ENCODE measurements around the gene TMIGD1. TPM values are rescaled to one million over a fixed set of nuclear protein-coding genes. Genes with fewer than 3 reads are reported as not detected.

TMIGD1 gene, protein sequence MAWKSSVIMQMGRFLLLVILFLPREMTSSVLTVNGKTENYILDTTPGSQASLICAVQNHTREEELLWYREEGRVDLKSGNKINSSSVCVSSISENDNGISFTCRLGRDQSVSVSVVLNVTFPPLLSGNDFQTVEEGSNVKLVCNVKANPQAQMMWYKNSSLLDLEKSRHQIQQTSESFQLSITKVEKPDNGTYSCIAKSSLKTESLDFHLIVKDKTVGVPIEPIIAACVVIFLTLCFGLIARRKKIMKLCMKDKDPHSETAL
- not detected in 2 replicates for total RNA-seq
- not detected for total RNA-seq (2013)
- polyA plus RNA-seq, result not detected in 2 replicates
- polyA minus RNA-seq, result not detected in 2 replicates

DNA sequence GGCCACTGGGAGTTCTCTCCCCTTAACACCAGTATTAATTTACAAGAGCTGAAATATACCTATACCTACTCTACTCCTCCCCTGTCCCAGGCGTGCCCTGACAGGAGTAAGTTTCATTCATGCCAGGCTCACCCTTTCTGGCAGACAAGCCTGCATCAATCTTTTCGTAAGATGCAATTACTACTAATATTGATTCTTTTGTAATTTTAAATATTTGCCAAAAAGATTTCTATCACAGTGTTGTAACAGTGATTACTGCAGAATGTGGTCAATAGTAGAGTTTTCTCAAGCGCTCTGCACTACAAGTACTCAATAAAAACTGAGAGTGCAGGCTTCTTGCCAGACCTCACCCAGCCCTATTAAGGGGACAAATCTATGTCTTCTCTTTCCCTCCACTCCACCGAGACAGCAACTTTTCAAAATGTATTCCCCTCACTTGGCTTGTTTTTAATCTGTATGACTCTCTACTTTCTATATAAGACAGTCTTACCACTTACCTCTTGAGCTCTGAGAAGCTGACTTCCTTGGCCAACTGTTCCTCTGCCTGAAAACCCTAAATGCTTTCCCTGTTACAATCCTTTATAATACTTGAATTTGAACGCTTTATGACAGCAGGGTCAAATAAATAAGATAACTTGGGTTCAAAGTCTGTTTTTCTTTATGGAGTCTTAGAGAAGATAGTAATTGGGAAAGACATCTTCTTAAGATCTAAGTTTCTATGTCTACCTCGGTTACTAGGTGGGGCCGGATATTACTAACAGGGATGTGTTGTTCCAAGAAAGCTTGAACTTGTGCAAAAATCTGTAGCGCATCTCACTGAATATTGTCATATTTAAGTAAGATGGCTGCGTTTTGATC lies at the start of gene TMIGD1:
Gene TMIGD1 (minus strand): TSS at position 555 of the 858 bp plus-strand sequence. CDS start 1,924 bp downstream, outside the sequence.
- Histone ChIP-seq H3K9ac (ENCODE audit: low read length) (no peak within 1 kb of the TSS), H3K4me2 (replicated peaks; ENCODE audit: low read depth, low read length, poor library complexity, severe bottlenecking) (no peak within 1 kb of the TSS), H4K20me1 (ENCODE audit: control insufficient read depth, insufficient read depth, low read length, poor library complexity, severe bottlenecking) (no peaks in the 10 kb centered on the region), H3K9me3 (ENCODE audit: control extremely low read depth in 1 of 3, control insufficient read depth in 2 of 3, insufficient read depth in 1 of 3, low read length in 2 of 3) (no peaks in the 10 kb centered on the region), H3K4me1 (ENCODE audit: control insufficient read depth in 2 of 2, insufficient read depth in 2 of 2, low read length in 2 of 2) (peaks cover 2 to 5% of the 10 kb centered on the region in 2 donors), H3K36me3 (replicated peaks in 1 of 2; ENCODE audit: control extremely low read depth in 1 of 2, control insufficient read depth in 1 of 2, extremely low read depth in 1 of 2, insufficient read depth in 2 of 2, low read length in 1 of 2) (no peaks in the 10 kb centered on the region), H3K27me3 (replicated peaks in 1 of 4; ENCODE audit: control extremely low read depth in 1 of 4, control insufficient read depth in 3 of 4, insufficient read depth in 4 of 4, low read length in 3 of 4) (no peaks in the 10 kb centered on the region), H3K4me3 (ENCODE audit: control extremely low read depth in 1 of 5, extremely low read depth in 1 of 5, insufficient read depth in 1 of 5, low read depth in 2 of 5, low read length in 4 of 5) (no peak within 1 kb of the TSS), H2AFZ (ENCODE audit: insufficient read depth, low read depth, low read length, poor library complexity, severe bottlenecking) (no peak within 1 kb of the TSS), H3K27ac (ENCODE audit: low read length in 2 of 2) (no peak within 1 kb of the TSS), H3K79me2 (ENCODE audit: control insufficient read depth, insufficient read depth, low read length) (no peaks in the 10 kb centered on the region)
- Mint-ChIP-seq H3K27ac (no peak within 1 kb of the TSS), H3K4me3 (no peak within 1 kb of the TSS), H3K4me1 (peaks cover 8% of the 10 kb centered on the region), H3K9me3 (ENCODE audit: insufficient read depth) (no peaks in the 10 kb centered on the region), H3K27me3 (peaks cover 3% of the 10 kb centered on the region)
- ChIA-PET POLR2A (interaction anchor here (0.5 kb wide), 1 partner anchor 794 kb away, joined by 4 read pairs; no protein-coding TSS in a partner anchor), CTCF (interaction anchor here (1.3 to 9.6 kb wide), 3 partner anchors 208 to 238 kb away, joined by 3 to 218 read pairs (median 54); no protein-coding TSS in a partner anchor)
- 90% methylated on average over 2 of the region's 9 CpGs for WGBS (ENCODE audit: insufficient coverage)
- ATAC-seq (ENCODE audit: low read depth) (no peak), DNase-seq (no peak)
- no peak for TF ChIP-seq EZH2 (IDR thresholded peaks at IDR 0.05; ENCODE audit: borderline replicate concordance, insufficient read depth, low read depth, low read length, poor library complexity, severe bottlenecking)
- TF ChIP-seq, protein P1, sequence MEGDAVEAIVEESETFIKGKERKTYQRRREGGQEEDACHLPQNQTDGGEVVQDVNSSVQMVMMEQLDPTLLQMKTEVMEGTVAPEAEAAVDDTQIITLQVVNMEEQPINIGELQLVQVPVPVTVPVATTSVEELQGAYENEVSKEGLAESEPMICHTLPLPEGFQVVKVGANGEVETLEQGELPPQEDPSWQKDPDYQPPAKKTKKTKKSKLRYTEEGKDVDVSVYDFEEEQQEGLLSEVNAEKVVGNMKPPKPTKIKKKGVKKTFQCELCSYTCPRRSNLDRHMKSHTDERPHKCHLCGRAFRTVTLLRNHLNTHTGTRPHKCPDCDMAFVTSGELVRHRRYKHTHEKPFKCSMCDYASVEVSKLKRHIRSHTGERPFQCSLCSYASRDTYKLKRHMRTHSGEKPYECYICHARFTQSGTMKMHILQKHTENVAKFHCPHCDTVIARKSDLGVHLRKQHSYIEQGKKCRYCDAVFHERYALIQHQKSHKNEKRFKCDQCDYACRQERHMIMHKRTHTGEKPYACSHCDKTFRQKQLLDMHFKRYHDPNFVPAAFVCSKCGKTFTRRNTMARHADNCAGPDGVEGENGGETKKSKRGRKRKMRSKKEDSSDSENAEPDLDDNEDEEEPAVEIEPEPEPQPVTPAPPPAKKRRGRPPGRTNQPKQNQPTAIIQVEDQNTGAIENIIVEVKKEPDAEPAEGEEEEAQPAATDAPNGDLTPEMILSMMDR (IDR thresholded peaks at IDR 0.05), result no peak
- intact Hi-C loops (cut with micrococcal nuclease), result no loop called here
